B cell (primary cell): ENCODE results near the gene NUPR1.

Source experiments
- EZH2 ChIP-seq: IDR thresholded peaks from 2 replicates; pipeline ENCODE4 v1.6.1; 2012; ENCODE audit warnings: borderline replicate concordance, low read depth, mild to moderate bottlenecking, moderate library complexity, low read length; ENCODE audit not compliant: insufficient read depth, poor library complexity, severe bottlenecking
- TF ChIP-seq, protein P1 (sequence below): fragments of 200-600 bp; IDR thresholded peaks from one replicate; pipeline ENCODE4 v1.8.0; 2022; ENCODE audit warnings: antibody characterized with exemption, mild to moderate bottlenecking

DNA sequence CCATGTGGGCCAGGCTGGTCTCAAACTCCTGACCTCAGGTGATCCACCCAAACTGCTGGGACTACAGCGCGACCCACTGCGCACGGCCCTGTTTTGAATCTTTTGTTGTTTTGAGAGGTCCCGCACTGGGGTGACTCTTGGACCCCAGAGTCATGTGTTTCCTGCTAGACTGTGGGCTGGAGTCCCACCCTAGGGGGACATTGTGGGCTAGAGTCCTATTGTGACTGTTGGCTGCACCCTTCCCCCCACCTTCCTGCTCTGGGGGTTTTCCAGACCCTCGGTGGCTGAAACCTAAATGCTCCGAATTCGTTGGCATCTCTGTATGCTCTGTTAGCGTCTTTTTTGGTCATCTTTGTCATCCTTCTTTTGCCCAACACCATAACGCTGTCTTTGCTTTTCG lies 16.0 kb downstream of the NUPR1 start:
- TF ChIP-seq, protein P1, sequence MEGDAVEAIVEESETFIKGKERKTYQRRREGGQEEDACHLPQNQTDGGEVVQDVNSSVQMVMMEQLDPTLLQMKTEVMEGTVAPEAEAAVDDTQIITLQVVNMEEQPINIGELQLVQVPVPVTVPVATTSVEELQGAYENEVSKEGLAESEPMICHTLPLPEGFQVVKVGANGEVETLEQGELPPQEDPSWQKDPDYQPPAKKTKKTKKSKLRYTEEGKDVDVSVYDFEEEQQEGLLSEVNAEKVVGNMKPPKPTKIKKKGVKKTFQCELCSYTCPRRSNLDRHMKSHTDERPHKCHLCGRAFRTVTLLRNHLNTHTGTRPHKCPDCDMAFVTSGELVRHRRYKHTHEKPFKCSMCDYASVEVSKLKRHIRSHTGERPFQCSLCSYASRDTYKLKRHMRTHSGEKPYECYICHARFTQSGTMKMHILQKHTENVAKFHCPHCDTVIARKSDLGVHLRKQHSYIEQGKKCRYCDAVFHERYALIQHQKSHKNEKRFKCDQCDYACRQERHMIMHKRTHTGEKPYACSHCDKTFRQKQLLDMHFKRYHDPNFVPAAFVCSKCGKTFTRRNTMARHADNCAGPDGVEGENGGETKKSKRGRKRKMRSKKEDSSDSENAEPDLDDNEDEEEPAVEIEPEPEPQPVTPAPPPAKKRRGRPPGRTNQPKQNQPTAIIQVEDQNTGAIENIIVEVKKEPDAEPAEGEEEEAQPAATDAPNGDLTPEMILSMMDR, result no peak
- no peak for TF ChIP-seq EZH2
